ENCODE data around the gene ADGRA1.

ADGRA1 gene

GRCh38 chr10:133113146-133113830, 25.6 kb downstream of the ADGRA1 start:
- DNase-seq (ENCODE audit: low read depth): no peak

DNA sequence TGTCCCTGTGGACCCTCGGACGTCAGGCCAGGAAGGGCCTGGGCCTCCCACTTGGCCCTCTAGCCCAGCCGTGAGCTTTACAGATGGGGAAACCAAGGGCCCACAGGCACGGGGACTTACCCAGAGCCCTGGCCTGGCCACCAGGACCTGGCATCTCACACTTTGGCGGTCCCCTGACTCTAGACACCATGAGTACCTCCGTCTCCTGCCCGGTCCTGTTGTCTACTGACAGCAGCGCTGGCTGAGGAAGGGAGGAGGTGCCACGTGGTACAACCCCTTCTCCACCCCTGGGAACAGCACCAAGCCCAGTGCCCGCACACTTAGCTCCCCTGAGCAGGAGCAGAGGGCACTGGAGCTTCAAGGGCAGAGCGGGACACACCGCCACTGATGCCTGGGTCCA, 26.1 kb downstream of the ADGRA1 start:
- DNase-seq (ENCODE audit: low read depth): no peak

GRCh38 chr10:133114251-133114650, 26.5 kb downstream of the ADGRA1 start:
- no peak for DNase-seq (ENCODE audit: low read depth)

DNA sequence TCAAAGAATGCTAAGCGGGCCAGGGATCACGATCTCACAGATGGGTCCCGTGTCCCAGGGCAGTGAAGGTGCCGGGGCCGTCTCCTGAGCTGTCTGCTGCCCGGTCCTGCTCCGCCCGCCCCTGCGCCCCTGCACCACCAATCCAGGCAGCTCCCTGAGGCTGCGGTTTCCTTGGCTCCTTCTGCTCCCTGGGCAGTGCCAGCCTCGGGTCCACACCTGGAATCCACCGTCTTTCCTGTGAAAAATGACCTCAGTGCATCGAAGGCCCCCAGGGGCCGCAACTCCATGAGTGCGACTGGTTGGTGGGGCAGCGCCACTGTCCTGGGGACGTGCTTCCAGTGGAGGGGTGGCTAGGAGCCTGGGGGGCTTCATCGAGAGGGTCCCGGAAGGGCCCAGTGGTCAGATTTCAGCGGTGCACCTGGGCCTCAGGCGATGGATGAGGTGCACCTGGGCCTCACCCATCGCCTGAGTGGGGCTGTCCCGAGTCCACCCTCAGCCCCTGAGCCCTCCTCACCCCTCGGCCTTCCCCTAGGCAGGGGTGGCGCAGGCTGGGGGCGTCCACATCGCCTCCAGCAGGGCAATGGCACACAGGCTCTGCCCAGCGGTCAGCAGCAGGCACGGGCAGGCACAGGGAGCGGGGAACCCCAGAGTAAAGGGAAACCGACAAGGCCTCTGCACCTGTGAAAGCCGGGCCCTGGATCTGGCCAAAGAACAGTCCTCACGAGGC, 27.2 kb downstream of the ADGRA1 start:
- no peak for DNase-seq (ENCODE audit: low read depth)

GRCh38 chr10:133115453-133115842, 27.7 kb downstream of the ADGRA1 start:
- DNase-seq (ENCODE audit: low read depth): no peak

- no peak for DNase-seq (ENCODE audit: low read depth)
Measured at GRCh38 chr10:133115976-133116375, 28.3 kb downstream of the ADGRA1 start.

GRCh38 chr10:133116455-133116854, 28.7 kb downstream of the ADGRA1 start:
- no peak for DNase-seq (ENCODE audit: low read depth)

DNA sequence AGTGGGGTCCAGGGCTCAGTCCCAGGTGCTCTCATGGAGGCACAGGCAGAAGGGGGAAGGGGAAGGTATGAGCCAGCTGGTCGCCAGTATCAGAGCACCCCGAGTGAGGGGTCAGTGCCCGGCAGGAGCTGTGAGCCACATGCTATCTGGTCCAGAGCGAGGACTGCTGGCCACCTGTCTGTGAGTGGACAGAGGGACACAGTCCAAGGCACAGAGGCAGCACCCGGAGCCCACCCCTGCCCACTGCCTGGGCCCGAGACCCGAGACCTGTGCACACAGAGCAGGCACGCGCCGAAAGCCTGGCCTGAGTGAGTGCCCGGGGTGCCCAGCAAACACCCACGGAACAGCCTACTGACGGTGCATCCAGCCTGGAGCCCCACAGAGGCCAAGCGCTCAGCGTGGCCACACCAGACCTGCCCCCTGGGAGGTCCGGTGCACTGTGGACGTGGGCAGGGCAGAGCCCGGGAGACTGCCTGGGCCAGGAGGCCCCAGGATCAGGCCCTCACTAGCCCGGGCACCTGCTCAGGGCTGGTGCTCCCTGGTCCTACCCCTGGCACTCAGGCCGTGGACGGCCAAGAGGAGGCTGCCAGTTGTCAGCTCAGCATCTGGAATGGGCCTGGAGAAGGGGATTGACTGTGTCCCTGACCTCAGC, 29.4 kb downstream of the ADGRA1 start:
- no peak for DNase-seq (ENCODE audit: low read depth)

- no peak for DNase-seq (ENCODE audit: low read depth)
Measured at GRCh38 chr10:133117688-133118071, 30.0 kb downstream of the ADGRA1 start.

DNA sequence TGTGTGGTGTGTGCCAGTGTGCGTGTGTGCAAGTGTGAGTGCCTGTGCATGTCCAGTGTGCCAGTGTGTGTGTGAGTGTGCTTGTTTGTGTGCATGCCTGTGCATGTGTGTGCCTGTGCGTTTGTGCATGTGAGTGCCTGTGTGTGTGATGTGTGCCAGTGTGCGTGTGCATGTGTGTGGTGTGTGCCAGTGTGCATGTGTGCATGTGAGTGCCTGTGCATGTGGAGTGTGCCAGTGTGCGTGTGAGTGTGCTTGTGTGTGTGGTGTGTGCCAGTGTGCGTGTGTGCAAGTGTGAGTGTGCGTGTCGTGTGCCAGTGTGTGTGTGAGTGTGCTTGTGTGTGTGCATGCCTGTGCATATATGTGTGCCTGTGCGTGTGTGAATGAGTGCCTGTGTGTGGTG, 33.8 kb downstream of the ADGRA1 start:
- DNase-seq (ENCODE audit: low read depth): no peak

DNA sequence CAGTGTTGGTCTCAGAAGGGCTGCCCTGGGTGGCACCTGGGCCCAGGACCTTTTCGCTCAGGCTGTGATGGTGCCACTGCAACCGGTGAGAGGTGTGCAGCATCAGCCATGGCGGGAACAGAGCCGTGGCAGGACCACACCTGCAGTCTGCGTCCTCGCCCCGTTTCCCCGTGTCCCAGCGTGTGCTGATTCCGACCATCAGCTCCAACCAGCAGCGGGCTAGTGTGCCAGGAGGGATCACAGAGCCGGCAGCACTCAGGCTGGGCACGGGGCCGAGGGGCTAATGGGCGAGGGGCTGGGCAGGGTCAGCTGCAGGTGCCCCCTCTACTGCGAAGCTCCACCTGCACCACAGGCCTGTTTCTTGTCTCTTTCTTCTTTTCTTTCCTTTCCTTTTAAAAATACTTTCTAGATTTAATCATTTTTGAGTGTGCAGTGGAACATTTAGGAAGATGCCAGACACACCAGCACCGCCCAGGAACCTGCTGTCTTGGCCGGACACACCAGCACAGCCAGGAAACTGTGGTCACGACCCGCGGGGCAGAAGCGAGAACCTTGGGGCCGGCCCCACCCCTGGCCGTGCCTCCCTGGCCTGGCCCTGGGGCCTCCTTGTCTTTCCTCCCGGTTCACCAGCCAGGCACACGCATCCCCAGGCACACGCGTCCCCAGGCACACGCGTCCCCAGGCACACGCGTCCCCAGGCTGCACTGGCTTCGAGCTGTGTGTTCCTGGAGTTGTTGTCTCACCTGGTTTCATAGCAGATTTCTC, 34.6 kb downstream of the ADGRA1 start:
- no peak for DNase-seq (ENCODE audit: low read depth)

DNA sequence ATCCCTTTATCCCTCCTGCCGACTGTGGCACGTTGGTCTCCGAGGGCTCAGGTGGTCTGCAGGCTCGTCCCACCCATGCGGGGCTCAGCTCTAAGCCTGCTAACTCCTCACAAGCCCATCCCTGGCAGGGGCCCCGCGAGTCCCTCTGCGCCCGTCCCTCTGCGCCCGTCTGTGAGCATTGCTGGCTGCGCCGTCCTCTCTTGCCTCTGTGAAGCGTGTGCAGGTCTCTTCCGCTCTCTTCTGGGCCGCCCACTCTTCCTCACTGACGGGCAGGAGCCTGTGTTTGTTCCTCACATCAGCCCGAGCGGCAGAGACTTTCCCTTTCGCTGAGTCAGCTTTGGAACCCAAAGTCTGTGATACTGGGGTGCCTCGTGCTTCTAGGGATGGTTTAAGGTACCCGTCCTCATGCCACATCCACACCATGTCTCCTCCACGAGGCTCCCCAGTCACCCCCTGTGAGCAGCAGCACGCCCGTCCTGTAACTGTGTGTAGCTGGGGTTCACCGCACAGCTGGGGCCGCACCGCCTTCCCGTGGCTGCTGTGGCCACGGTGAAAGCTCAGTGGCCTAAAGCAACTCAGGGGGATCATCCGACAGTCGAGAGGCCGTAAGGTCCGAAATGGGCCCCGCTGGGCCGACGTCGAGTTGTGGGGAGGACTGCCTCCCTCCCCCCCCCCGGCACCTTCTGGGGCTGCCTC, 35.5 kb downstream of the ADGRA1 start:
- DNase-seq (ENCODE audit: low read depth): no peak

GRCh38 chr10:133123746-133124356, 36.1 kb downstream of the ADGRA1 start:
- DNase-seq (ENCODE audit: low read depth): no peak

GRCh38 chr10:133124357-133125211, 36.9 kb downstream of the ADGRA1 start:
- no peak for DNase-seq (ENCODE audit: low read depth)

GRCh38 chr10:133125901-133126300, 38.2 kb downstream of the ADGRA1 start:
- no peak for DNase-seq (ENCODE audit: low read depth)

GRCh38 chr10:133126431-133127290, 38.9 kb downstream of the ADGRA1 start:
- no peak for DNase-seq (ENCODE audit: low read depth)

GRCh38 chr10:133127291-133128125, 39.8 kb downstream of the ADGRA1 start:
- no peak for DNase-seq (ENCODE audit: low read depth)
